HepG2 (cell line): ENCODE measurements around the gene SLC6A9. TPM values are rescaled to one million over a fixed set of nuclear protein-coding genes. Genes with fewer than 3 reads are reported as not detected.

Experiments used
- ARID5B ChIP-seq: IDR thresholded peaks from 2 replicates; pipeline ENCODE4 v1.4.0; 2020; ENCODE audit warnings: mild to moderate bottlenecking, missing genetic modification reagents
- BHLHE40 ChIP-seq: IDR thresholded peaks from 2 replicates; pipeline ENCODE4 v1.6.1; 2011; ENCODE audit warnings: low read length, improper control_type of control experiment
- DBP ChIP-seq: sonication (generic); formaldehyde crosslinking; IDR thresholded peaks from 2 replicates; pipeline ENCODE4 v1.4.0; 2020; ENCODE audit warnings: missing genetic modification reagents; ENCODE audit errors: not compliant biosample characterization
- FOXC1 ChIP-seq: sonication (generic); formaldehyde crosslinking; IDR thresholded peaks from 2 replicates; pipeline ENCODE4 v1.8.0; 2022; ENCODE audit warnings: mild to moderate bottlenecking, missing genetic modification reagents, borderline replicate concordance
- KLF9 ChIP-seq: IDR thresholded peaks from 2 replicates; pipeline ENCODE4 v1.6.1; 2016; ENCODE audit warnings: low read depth
- KMT2B ChIP-seq: IDR thresholded peaks from 2 replicates; pipeline ENCODE4 v1.6.1; 2016; ENCODE audit warnings: missing genetic modification reagents, missing compliant biosample characterization
- POGK ChIP-seq: sonication (generic); formaldehyde crosslinking; conservative IDR thresholded peaks from 2 replicates; pipeline ENCODE4 v1.8.0; 2022; ENCODE audit warnings: mild to moderate bottlenecking, moderate library complexity, missing genetic modification reagents
- RFX1 ChIP-seq: fragments of 450-650 bp; IDR thresholded peaks from 2 replicates; pipeline ENCODE4 v1.6.1; 2017
- RXRA ChIP-seq: sonication (generic); formaldehyde crosslinking; IDR thresholded peaks from 2 replicates; pipeline ENCODE4 v1.5.1; 2020; ENCODE audit warnings: missing genetic modification reagents
- SP5 ChIP-seq: IDR thresholded peaks from 2 replicates; pipeline ENCODE4 v1.6.1; 2016; ENCODE audit warnings: low read depth, borderline replicate concordance
- UBTF ChIP-seq: sonication (generic); formaldehyde crosslinking; IDR thresholded peaks from 2 replicates; pipeline ENCODE4 v1.4.0; 2020; ENCODE audit warnings: mild to moderate bottlenecking, missing genetic modification reagents
- ZBTB46 ChIP-seq: sonication (generic); formaldehyde crosslinking; IDR thresholded peaks from 2 replicates; pipeline ENCODE4 v1.4.0; 2020; ENCODE audit warnings: mild to moderate bottlenecking, missing genetic modification reagents, borderline replicate concordance
- ZFY ChIP-seq: sonication (generic); formaldehyde crosslinking; IDR thresholded peaks from 2 replicates; pipeline ENCODE4 v1.4.0; 2020; ENCODE audit warnings: missing genetic modification reagents
- ZNF337 ChIP-seq: sonication (generic); formaldehyde crosslinking; IDR thresholded peaks from 2 replicates; pipeline ENCODE4 v1.5.1; 2020; ENCODE audit warnings: missing genetic modification reagents, low read depth, mild to moderate bottlenecking, borderline replicate concordance
- ZNF496 ChIP-seq: sonication (generic); formaldehyde crosslinking; IDR thresholded peaks from 2 replicates; pipeline ENCODE4 v1.8.1; 2023; ENCODE audit warnings: mild to moderate bottlenecking, moderate library complexity, missing genetic modification reagents; ENCODE audit not compliant: insufficient replicate concordance
- ZNF792 ChIP-seq: IDR thresholded peaks from 2 replicates; pipeline ENCODE4 v1.6.1; 2016
- ZNF83 ChIP-seq: sonication (generic); formaldehyde crosslinking; IDR thresholded peaks from 2 replicates; pipeline ENCODE4 v1.4.0; 2020; ENCODE audit warnings: missing genetic modification reagents, mild to moderate bottlenecking, borderline replicate concordance
- polyA plus RNA-seq, 8 experiments: library from polyadenylated mRNA; depleted of rRNA in 3 of 8; stranded (reverse) in 7 of 8; unstranded in 1 of 8; fragments of >200 nt; fragmentation: Illumina TruSeq in 4 of 8; extraction: Trizol in 4 of 8; gene quantifications; 2 replicates each; pipeline versions ENCODE4 v1.2.1 to v1.2.3, GENCODE V29; 2011 to 2016; ENCODE audit warnings: low read depth in 4 of 8, missing spikeins in 1 of 8, mixed read lengths in 1 of 8; ENCODE audit not compliant: insufficient read depth in 1 of 8
- total RNA-seq, 5 experiments: library from RNA; depleted of rRNA; stranded (reverse); fragments of >200 nt; fragmentation: Illumina TruSeq; extraction: Trizol; gene quantifications; 2 replicates each; pipeline ENCODE4 v1.2.3, GENCODE V29; 2016; ENCODE audit warnings: low read depth in 1 of 5

Gene SLC6A9
- total and polyA plus RNA-seq, 2 of the 13 experiments (the other 11 are each of a cell fraction or from before 2014, with no cell fraction given): 8.5 to 9.9 TPM

GRCh38 chr1:43991476-43992231 is 39.6 kb downstream of the SLC6A9 start, which contains the start of gene CCDC24 (continued):
- TF ChIP-seq UBTF (CRISPR knock-in tag): peak; percentile 75; the same call in 1 of the 2 replicates
- TF ChIP-seq ARID5B: no peak
- 0 out of 2 replicates have a peak, but pooled peaks have one; percentile 44 for TF ChIP-seq ZBTB46
- peak; percentile 35; the same call in 1 of the 2 replicates for TF ChIP-seq KLF9 (CRISPR knock-in tag)
- TF ChIP-seq RFX1: peak; percentile 45; the same call in 1 of the 2 replicates
- TF ChIP-seq ZFY (CRISPR knock-in tag): peak; percentile 71
- peak; percentile 21; the same call in 1 of the 2 replicates for TF ChIP-seq ZNF792
- peak; percentile 67; the same call in 1 of the 2 replicates for TF ChIP-seq POGK (CRISPR knock-in tag)
- TF ChIP-seq BHLHE40: peak; percentile 88
- peak; percentile 25; the same call in 1 of the 2 replicates for TF ChIP-seq RXRA
- no peak for TF ChIP-seq DBP (CRISPR knock-in tag)
- TF ChIP-seq FOXC1: no peak
- TF ChIP-seq KMT2B (CRISPR knock-in tag): 0 out of 2 replicates have a peak, but pooled peaks have one; percentile 38
- no peak for TF ChIP-seq ZNF83 (CRISPR knock-in tag)
- TF ChIP-seq ZNF337: no peak
- TF ChIP-seq ZNF496: no peak
- peak; percentile 70 for TF ChIP-seq SP5
